Muscle layer of duodenum (tissue), 2 donors: ENCODE data around the gene ICAM1.

Experiments used
- H3K27ac ChIP-seq: one replicate; pipeline ENCODE4 v1.7.0; 2013; ENCODE audit warnings: mild to moderate bottlenecking, low read length
- H3K27me3 ChIP-seq: one replicate; pipeline ENCODE4 v1.7.0; 2013; ENCODE audit warnings: low read depth, mild to moderate bottlenecking, control low read depth, low read length
- H3K36me3 ChIP-seq, 2 donors: one replicate each; pipeline ENCODE4 v1.7.0; 2013; ENCODE audit warnings: low read length in 2 of 2, control low read depth in 1 of 2, mild to moderate bottlenecking in 1 of 2; ENCODE audit not compliant: insufficient read depth in 2 of 2, control insufficient read depth in 1 of 2
- H3K4me1 ChIP-seq, 2 donors: one replicate each; pipeline ENCODE4 v1.7.0; 2013; ENCODE audit warnings: low read length in 2 of 2, mild to moderate bottlenecking in 2 of 2, control low read depth in 1 of 2, moderate library complexity in 1 of 2; ENCODE audit not compliant: insufficient read depth in 2 of 2, control insufficient read depth in 1 of 2
- H3K4me3 ChIP-seq, 2 donors: one replicate each; pipeline ENCODE4 v1.7.0; 2013; ENCODE audit warnings: low read length in 2 of 2, low read depth in 1 of 2, mild to moderate bottlenecking in 1 of 2
- H3K9me3 ChIP-seq, 2 donors: one replicate each; pipeline ENCODE4 v1.7.0; 2013; ENCODE audit warnings: low read length in 2 of 2, control low read depth in 1 of 2, mild to moderate bottlenecking in 1 of 2; ENCODE audit not compliant: control insufficient read depth in 1 of 2
- donor health status: healthy.

ICAM1 gene

DNA sequence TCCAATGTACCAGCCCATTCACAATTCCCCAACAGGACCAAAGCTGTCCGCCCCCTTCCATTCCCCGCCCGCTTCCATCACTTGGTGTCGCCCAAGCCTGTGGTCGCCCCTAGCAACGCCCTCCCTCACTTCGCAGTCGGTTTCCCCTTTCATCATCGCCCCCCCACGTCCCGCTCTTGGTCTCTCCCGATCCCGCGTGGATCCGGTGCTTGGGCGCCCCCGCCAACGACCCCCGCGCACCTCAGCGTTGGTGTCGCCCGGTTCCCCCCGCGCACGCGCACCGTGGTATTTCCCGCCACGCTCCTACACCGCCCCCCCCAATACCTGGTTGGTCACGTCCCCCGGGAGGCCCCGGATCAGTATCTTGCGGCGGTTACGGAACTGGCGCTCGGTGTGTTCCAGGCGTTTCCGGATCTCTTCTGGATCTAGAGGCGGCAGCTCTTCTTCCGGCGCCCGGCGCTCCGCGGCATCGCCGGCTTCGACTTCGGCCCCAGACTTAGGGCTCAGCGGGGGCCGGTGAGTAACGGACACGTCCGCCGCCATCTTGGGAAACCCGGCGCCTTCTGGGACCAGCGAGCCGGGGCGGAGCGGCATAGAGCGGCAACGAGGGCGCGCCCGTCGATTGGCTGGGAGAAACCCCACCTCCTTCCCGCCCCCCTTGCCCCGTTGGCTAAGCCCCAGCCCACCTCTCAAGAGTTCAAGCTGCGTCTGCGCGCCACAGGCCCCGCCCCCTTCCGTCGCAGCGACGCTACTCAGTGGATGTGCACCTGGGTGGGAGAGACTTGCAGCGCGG lies 62.2 kb downstream of the ICAM1 start, which contains the start of gene RAVER1:
Gene RAVER1 (minus strand): TSS at position 565 of the 793 bp plus-strand sequence. CDS start 22 bp downstream, at position 543.
- Histone ChIP-seq H3K4me1 (peaks cover 3 to 29% of the 10 kb centered on the region in 2 donors), H3K36me3 (peaks cover 6 to 28% of the 10 kb centered on the region in 2 donors), H3K27ac (peak within 1 kb of the TSS; percentile 77), H3K27me3 (no peaks in the 10 kb centered on the region), H3K9me3 (no peaks in the 10 kb centered on the region), H3K4me3 (peak within 1 kb of the TSS; percentile 83 to 86)

GRCh38 chr19:10333758-10334587 lies 63.1 kb downstream of the ICAM1 start:
- Histone ChIP-seq H3K9me3 (no peaks in the 10 kb centered on the region), H3K4me3 (peak overlapping the region; percentile 74 to 83), H3K27me3 (no peaks in the 10 kb centered on the region), H3K27ac (no peak overlapping the region), H3K4me1 (peaks cover 3 to 29% of the 10 kb centered on the region in 2 donors), H3K36me3 (peaks cover 6 to 20% of the 10 kb centered on the region in 2 donors)

- H3K9me3 ChIP-seq: no peaks in the 10 kb centered on the region
- peaks cover 0 to 12% of the 10 kb centered on the region in 2 donors for H3K36me3 ChIP-seq
- H3K4me3 ChIP-seq: peak overlapping the region; percentile 74 to 83
- peaks cover 3 to 29% of the 10 kb centered on the region in 2 donors for H3K4me1 ChIP-seq
- no peak overlapping the region for H3K27ac ChIP-seq
- no peaks in the 10 kb centered on the region for H3K27me3 ChIP-seq
Observed at GRCh38 chr19:10334588-10335351, 63.9 kb downstream of the ICAM1 start.

- no peaks in the 10 kb centered on the region for H3K9me3 ChIP-seq
- H3K36me3 ChIP-seq: peaks cover 0 to 5% of the 10 kb centered on the region in 2 donors
- no peak overlapping the region for H3K27ac ChIP-seq
- peaks cover 3 to 29% of the 10 kb centered on the region in 2 donors for H3K4me1 ChIP-seq
- H3K27me3 ChIP-seq: no peaks in the 10 kb centered on the region
- peak overlapping the region in 1 of 2 donors; percentile 83 for H3K4me3 ChIP-seq
Observed at GRCh38 chr19:10335352-10335985, 64.5 kb downstream of the ICAM1 start.
